Inflammatory macrophage (primary cell): Measurements from ENCODE around the gene SPG7.
A peak's percentile ranks its signal among the peaks of the same experiment; 100 is the strongest.
"Not testable (repeated sequence)": the region's sequence is repeated elsewhere in the genome, so short reads cannot be mapped to it uniquely, and the experiment has no call there.

Experiments used
- DNase-seq, 2 donors: peaks; one replicate each; pipeline ENCODE4 v3.0.0-alpha.2; 2020 to 2022

The SPG7 gene

DNA sequence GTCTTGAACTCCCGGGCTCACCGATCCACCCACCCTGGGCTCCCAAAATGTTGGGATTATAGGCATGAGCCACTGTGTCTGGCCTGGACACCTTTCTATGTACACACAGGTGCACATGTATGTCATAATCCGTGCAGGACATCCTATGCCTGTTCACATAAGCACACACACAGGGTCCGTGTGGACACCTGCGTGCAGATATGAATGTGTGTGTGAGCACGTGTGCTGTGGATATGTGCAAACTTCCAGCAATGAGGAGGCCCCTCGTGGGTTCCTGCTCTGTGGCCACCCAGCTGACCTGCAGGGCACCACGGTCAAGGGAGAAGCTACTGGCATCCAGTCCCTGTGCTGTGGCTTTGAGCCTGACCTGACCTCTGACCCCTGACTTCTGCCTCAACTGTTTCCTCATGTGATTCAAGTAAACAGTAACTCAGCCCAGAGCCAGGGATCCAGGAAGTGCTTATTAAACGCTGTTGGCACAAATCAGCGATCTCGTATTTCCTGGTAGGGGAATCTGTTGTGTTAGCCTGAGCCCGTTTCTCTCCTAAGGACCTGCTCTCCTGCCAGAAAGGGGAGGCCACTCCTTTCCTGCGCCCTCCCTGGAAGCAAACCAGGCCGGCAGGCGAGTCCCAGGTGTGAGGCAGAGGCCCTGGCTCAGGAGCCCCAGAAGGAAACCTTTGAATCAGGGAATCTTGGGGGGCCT, 73.8 kb downstream of the SPG7 start:
- DNase-seq, result peak; percentile 51 to 61

DNA sequence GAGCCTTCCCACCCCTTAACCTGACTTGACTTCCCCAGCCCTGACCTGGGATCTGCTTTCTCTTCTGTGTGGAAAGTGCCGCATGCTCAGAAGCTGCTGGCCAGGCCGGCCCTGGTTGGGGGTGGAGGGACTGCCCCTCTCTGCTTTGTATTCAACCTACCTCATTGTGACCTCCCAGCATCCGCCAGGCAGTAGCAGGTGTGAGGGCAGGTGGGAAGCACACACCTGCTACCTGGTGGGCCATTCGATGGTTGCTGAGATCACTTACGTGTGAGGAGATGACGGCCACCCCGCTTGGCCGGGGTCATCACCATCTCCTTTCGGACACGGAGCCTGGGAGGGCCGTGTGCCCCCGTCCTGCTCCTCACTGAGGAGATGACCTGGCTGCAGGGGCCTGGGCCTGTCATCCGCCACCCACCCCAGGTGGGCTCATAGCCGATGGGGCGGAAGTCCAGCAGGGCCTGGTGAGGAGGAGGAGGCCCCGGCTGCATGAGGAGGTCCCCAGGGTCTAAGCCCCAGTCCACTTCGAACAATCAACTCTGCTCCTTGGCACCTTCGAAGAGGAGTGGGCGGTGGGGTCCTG, 74.5 kb downstream of the SPG7 start:
- no peak for DNase-seq

DNA sequence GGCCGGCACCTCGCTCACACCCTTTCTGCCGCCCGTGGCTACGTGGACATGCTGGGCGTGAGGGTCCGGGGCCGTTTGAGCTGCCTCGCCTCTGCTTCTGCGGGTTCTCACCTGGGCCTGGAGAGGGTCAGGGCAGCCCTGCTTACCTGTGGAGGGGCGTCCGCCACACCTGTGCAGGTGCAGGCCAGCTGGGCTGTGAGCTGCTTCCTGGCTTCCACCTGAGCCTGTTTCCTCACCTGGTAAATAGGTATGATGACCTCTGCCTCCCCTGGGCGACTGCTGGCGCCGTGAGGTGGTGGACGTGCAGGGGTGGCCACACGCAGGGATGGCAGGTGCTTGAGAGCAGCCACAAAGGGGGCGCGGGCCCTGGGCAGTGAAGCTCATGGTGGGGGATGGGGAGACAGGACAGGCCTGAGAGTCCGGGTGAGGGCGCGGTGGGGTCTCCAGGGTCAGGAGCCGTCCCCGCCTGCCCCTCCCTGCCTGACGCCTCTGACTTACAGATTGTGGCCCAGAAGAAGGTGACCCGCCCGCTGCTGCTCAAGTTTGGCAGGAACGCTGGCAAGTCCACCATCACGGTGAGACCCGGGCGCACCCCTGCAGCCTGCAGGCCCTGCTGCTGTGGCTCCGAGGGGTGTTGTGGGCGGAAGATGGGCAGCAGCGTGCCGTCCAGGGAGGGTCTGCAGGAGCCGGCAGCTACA, 75.1 kb downstream of the SPG7 start:
- DNase-seq, result no peak

DNA sequence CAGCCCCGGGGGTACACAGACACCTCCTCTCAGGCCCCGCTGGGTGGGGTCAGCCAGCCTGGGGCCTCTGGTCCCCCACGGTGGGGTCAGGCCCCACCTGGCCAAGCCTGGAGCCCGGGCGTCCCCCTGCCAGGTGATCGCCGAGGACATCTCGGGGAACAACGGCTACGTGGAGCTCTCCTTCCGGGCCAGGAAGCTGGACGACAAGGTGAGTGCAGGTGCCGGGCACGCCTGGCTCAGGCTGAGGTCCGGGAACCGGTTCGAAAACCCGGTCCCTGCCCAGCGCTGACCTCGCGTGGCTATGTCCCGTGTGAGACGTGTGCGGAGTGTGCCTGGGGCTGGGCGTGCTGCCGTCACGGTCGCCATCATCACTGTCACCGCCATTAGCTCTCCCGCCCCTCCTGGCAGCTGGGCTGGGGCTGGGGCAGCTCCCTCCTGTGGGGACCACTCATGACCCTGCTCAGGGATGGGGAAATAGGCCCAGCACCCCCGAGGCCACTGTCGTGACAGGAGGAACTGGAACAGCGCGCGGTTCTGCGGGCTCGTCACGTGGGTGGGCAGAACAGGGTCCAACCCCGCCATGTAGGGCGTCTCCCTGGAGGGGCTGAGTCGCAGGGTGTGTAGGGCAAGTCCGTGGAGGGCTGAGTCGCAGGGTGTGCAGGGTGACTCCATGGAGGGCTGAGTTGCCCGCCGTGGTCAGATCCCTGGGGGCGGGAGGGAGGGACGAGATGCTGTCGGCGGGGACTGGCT, 75.9 kb downstream of the SPG7 start:
- DNase-seq, result no peak

DNA sequence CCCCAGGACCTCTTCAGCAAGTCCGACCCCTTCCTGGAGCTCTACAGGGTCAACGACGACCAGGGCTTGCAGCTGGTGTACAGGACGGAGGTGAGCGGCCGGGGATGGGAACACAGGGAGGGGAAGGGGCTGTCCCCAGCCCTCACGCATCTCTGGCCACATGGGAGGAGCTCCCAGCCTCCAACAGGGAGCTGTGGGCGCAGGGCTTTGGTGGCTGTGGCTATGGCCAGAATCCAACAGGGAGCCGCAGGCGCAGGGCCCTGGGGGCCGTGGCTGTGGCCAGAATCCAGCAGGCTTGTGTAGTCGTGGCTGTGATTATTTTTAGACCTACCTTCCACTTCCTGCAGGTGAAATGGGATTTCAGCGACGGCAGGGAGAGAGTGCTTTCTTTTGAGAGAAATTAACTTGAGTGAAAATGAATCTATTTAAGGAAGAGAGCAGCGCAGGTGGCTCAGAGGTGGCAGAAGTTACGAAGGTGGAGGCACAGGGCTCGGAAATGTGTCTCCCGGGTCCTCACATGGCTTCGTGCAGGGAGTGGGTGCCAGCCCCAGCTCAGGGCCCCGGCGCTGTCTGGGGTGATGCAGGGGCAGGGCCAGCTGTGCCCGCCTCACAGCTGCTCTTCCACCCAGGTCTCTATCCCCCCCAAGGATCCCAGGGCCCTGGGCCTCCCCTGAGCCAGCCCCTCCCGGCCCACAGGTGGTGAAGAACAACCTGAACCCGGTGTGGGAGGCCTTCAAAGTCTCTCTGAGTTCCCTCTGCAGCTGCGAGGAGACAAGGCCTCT, 76.8 kb downstream of the SPG7 start:
- no peak for DNase-seq

DNA sequence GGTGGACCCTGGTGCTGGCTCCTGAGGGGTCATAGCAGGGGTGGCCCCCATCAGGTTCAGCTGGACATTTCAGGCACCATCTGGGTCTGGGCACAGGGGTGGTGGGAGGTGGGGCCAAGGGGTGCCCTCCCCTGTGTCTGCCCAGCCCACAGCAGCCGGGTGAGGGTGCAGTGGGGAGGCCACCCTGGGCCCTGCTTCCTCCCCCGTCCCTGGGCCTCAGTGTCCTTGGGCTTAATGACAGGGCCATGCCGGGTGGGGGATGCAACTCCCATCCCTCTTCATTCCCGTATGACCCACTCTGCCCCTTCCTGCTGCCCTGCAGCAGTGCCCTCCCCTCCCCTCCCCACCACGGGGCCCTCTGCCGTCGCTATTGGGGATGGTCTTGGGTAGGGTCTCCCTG, 78.0 kb downstream of the SPG7 start:
- no peak for DNase-seq

DNA sequence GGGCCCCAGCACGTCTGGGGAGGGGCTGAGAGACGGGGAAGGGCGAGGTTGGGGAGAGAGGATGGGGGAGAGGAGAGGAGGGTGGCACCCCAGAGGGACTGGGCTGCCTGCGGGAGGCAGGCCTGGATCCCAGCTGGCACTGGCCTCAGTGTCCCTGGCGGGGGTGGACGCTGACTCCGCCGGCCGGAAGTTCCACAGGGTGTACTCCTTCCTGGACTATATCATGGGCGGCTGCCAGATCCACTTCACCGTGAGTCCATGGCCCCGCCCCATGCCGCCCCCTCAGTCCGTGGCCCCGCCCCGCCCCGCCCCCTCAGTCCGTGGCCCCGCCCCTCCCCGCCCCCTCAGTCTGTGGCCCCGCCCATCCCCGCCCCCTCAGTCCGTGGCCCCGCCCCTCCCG, 78.7 kb downstream of the SPG7 start:
- no peak for DNase-seq

DNA sequence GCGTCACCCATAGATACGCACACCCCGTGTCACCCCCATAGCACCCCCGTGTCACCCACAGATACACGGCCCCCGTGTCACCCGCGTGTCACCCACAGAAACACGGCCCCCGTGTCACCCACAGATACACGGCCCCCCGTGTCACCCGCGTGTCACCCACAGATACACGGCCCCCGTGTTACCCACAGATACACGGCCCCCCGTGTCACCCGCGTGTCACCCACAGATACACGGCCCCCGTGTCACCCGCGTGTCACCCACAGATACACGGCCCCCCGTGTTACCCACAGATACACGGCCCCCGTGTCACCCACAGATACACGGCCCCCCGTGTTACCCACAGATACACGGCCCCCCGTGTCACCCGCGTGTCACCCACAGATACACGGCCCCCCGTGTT, 79.5 kb downstream of the SPG7 start:
- not testable (repeated sequence) for DNase-seq

DNA sequence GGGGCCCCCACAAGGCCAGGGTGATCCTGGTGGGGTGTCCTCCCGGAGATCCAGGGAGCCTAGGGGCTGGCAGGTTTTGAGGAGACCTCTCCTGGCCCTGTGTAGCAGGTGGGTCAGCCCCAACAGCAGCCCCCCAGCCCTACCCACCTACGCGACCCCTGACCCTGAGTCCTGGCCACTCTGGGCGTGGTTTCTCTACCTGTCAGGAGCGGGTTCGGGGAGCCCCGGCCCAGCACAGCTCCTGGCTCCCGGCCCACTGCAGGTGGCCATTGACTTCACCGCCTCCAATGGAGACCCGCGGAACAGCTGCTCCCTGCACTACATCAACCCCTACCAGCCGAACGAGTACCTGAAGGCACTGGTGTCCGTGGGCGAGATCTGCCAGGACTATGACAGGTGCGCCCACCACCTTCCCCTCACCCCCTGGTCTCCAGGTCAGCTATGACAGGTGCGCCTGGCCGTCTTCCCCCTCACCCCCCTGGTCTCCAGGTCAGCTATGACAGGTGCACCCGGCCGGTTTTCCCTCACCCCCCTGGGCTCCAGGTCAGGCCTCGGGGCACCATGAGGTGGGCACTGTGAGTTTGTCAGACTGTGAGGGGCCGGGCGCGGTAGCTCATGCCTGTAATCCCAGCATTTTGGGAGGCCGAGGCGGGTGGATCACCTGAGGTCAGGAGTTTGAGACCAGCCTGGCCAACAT, 80.4 kb downstream of the SPG7 start:
- no peak for DNase-seq

DNA sequence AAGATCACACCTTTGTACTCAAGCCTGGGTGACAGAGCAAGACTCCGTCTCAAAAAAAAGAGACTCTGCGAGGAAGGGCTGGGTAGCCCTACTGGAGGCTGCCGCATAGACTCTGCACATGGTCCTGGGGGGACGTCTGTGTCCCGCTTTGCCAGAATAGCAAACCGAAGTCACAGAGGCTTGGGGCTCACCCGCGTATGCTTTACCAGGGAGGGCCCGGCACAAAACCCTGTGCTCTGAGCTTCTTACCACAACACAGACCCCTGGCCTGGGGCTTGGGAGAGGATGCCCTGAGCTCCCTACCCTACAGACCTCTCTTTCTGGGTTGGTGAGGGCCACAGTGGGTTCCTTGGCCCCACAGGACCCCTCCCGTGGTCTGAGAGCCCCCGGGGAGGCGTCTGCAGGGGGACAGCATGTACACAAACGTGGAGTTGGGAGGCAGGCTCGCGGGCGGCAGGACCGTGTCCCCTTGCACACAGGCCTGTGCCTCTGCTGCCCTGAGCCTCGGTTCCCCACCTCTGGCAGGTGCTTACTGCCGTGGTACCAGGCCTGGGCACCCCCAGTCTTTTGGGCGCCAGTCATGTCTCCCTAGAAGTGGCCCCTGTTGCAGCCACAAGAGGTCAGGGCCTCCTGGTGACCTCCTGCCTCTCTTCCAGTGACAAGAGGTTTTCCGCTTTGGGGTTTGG, 81.2 kb downstream of the SPG7 start:
- no peak for DNase-seq

DNA sequence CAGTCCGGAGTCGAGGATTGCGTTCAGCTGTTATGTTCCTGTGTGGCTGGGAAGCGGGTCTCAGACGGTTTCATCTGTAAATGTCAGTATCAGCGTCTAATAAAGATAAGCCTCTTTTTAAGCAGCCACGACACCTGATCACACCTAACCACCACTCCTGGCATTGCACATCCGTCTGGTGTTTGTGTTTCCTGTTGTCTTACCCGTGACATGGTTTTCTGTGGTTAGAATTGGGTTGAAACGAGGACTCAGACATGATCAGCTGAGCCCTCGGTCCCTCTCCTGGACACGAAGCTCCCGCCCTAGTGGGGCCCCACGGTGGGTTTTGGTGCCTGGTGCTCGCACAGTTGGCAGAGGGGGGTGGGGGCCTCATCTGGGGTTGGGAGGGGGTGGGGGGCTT, 85.6 kb downstream of the SPG7 start:
- DNase-seq, result no peak

DNA sequence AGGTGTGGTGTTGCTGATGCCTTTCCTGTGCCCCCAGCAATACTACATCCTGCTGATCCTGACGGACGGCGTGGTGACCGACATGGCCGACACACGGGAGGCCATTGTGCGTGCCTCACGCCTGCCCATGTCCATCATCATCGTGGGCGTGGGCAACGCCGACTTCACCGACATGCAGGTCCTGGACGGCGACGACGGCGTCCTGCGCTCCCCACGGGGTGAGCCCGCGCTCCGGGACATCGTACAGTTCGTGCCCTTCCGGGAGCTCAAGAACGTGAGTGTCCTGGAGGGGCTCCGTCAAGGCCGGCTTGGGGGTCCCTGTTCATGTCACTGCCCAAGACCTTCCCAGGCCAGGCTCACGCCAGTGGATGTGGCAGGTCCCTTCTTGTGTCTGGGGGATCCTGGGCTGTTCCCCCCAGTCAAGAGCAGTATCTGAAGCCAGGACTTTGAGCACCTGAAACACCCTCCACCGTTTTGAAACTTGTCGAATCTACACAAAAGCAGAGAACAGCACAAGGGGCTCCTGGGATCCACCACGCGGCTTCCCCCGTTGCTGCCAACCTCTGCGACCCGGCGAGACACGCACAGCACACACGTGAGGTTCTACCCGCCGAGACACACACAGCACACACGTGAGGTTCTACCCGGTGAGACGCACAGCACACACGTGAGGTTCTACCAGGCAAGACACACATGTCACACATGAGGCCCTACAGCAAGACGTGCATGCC, 87.3 kb downstream of the SPG7 start:
- no peak for DNase-seq

DNA sequence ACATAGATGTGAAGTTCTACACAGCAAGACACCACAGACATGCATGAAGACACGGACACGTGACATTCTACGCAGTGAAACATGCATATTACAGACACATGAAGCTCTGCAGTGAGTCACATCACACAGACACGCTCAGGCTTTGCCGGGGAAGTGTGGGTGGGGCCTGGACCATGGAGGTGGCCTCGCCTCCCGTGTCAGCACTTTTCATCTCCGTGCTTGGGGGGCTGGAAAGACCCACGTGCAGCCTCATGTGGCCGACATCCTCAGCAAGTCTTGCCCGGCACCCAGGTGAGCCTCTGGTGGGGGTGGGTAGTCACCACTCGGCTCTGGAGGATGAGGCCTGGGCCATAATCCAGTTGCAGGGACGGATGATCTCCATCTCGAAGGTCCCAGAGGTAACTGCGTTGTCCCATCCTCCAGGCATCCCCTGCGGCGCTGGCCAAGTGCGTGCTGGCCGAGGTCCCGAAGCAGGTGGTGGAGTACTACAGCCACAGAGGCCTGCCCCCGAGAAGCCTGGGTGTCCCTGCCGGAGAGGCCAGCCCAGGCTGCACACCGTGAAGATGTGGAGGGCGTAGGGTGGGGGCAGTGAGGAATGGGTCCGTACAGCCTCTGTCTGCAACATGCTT, 88.0 kb downstream of the SPG7 start:
- DNase-seq, result no peak

DNA sequence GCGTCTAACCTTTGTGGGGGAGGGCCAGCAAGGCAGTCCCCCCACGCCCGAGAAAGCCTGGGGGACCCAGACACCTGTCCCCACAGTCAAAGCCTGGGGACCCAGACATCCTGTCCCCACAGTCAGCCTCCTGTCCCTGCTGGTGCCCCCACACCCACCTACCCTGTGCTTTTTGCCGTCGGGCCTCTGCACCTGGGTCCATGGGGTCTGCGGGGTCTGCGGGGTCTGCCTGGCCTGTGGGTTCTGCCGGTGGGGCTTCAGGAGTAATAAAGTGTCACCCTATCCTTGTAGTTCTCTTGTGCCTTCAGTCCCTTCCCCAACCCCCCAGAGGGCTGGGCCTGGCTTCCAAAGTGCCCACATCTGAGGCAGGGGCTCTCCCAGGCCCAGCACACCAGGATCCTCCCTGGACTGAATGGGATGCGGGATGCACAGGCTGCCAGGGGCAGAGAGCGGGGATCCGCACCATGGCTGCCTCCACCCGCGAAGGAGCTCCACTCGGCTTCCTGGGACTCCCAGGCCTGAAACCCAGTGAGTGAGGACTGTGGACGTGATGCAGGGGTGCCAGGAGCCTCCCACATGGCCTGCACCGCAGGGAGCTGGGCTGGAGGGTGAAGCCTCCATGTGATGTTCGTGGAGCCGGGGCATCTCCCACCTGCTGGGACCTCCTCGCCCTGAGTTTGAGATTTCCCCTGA, 88.9 kb downstream of the SPG7 start:
- DNase-seq, result no peak

DNA sequence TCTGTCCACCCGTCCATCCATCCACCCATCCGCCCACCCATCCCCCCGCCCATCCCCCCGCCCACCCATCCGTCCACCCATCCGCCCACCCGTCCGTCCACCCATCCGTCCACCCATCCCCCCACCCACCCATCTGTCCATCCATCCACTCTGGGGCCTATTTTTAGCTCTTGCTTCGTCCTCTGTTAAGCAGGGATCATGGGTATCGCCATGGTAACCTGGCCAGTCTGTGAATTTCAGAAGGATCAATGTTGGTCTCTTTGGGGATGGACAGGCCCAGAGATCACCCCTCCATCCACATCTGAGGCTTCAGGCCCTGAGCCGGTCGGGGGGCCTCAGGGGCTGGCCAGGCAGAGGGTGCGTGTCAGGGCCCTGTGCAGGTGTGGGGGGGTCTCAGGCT, 90.0 kb downstream of the SPG7 start:
- DNase-seq, result peak in 1 of 2 donors; percentile 44

DNA sequence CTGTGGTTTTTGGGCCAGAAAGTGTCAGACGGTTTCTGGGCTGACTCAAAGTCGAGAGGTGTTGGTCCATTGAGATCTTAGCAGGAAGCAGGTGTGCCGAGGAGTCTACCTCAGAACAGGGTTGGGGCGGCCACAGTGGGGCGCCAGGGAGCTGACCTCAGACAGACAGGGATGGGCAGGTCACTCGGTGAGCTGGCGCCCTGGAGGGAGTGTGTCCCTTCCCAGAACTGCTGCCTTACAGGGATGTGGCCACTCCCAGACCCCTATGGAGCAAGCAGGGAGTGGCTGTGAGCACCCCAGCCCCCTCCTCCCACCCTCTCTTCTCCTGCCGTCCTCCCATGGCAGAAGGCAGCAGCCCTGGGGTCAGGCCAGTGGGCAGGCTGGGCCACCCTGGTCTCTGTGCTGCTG, 91.3 kb downstream of the SPG7 start:
- no peak for DNase-seq

DNA sequence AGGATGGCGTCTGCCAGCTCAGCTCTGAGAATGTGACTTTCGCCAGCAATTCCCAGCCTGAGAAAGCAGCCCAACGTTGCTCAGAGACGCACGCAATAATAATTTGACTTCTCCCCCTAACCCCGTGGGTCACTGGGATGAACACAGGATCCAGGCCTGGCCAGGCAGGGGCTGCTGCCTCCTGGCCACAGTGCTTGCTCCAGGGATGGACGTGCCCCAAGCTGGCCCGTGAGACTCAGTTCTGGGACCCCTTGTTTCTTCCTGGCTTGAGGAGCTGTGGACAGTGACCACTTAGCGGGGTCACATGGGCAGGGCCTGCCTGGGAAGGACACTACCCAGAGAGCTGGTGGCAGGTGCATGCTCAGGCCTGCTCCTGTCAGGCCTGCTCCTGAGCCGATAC, 91.7 kb downstream of the SPG7 start:
- DNase-seq, result no peak

DNA sequence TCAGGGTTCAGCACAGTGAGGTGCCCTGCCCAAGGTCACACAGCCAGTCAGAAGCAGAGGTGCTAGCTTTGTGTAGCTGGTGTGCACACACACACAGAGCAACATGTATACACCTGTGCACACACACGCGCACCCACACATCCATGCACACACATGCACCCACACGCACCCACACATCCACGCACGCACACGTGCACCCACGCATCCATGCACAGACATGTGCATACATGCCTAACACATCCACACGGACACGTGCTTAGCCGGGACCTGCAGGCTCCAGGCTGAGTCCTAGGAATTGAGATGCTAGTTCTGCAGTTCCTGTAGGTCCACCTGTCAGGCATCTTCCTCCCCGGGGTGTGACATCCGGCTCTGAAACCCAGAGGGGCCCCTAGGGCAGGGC, 92.2 kb downstream of the SPG7 start:
- DNase-seq, result no peak

DNA sequence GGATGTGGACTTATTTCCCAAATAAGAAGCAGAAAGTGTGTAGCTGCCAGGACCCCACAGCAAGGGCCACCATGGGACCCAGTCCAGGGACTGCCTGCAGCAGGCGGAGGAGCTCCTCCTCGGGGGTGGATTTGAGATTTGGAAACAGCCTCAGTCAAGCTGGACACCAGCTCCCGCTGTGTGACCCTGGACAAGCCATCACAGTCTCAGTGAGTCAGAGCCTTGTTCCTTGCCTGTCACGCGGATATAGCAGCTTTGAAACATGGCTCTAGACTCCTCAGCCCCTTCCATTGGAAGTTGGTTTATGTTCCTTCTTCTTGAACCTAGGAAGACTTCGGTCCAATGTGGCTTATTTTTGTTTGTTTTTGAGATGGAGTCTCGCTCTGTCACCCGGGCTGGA, 92.8 kb downstream of the SPG7 start:
- peak; percentile 13 to 69 for DNase-seq

DNA sequence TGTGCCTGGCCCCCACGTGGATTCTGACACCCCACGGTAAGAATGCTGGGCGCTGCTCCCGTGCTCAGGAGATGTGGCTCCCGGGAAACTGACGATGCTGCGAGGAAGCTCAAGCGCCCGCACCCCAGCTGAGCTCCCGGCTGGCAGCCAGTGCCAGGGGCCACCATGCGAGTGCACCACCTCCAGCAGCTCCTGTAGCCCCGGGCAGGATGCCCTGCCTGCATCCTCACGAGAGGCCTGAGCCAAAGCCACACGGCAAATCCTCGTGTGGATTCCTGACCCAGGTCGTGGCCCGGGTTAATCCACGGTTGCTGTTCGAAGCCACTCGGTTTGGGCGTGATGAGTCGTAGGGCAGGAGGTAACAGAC, 93.7 kb downstream of the SPG7 start:
- DNase-seq, result no peak
